SK-N-SH (cell line): ENCODE results near the gene CRTC2. TPM values are rescaled to one million over a fixed set of nuclear protein-coding genes. Genes with fewer than 3 reads are reported as not detected.

Experiments
- CTCF ChIA-PET: fragments of 300-600, 350-600 bp; formaldehyde crosslinking; extraction: SDS; loops from one replicate; lab custom pipeline; 2021; lab: Yijun Ruan, JAX
- POLR2A ChIA-PET: fragments of 350-600 bp; sonication (Branson Sonifier 250); formaldehyde crosslinking; extraction: SDS; loops from one replicate; lab custom pipeline; 2020; ENCODE audit warnings: antibody characterized with exemption, inconsistent platforms; lab: Yijun Ruan, JAX
- DNase-seq: peaks from one replicate; pipeline ENCODE4 v3.0.0; 2012
- H2AFZ ChIP-seq: fragments of 200-600 bp; sonication (generic); 2 replicates; pipeline ENCODE4 v1.8.1; 2016; ENCODE audit warnings: antibody characterized with exemption, mild to moderate bottlenecking, low read depth
- H3F3A ChIP-seq: fragments of 200-600 bp; sonication (generic); replicated peaks from 2 replicates; pipeline ENCODE3; 2016; ENCODE audit warnings: antibody characterized with exemption, mild to moderate bottlenecking; ENCODE audit not compliant: insufficient read depth
- H3K27ac ChIP-seq, 2 experiments: fragments of 200-500 bp in 1 of 2; fragments of 200-600 bp in 1 of 2; sonication (Bioruptor generic) in 1 of 2; sonication (generic), shearing (Covaris generic) in 1 of 2; 2 replicates each; pipeline versions ENCODE4 v1.5.1 to v1.6.1; 2014 to 2016; ENCODE audit warnings: low read depth in 2 of 2, inconsistent platforms in 1 of 2, low read length in 1 of 2, mild to moderate bottlenecking in 1 of 2, mixed read lengths in 1 of 2
- H3K27me3 ChIP-seq: fragments of 200-600 bp; sonication (generic), shearing (Covaris generic); 2 replicates; pipeline ENCODE4 v1.6.1; 2016; ENCODE audit warnings: mixed run types; ENCODE audit not compliant: insufficient read depth
- H3K36me3 ChIP-seq, 2 experiments: fragments of 200-500 bp in 1 of 2; fragments of 200-600 bp in 1 of 2; sonication (Bioruptor generic) in 1 of 2; sonication (generic) in 1 of 2; replicated peaks in 1 of 2; 2 replicates each; pipeline versions ENCODE3 to v1.5.1; 2014 to 2016; ENCODE audit warnings: low read length in 1 of 2, mild to moderate bottlenecking in 1 of 2; ENCODE audit not compliant: insufficient read depth in 2 of 2, control insufficient read depth in 1 of 2
- H3K4me1 ChIP-seq, 2 experiments: fragments of 200-500 bp in 1 of 2; fragments of 200-600 bp in 1 of 2; sonication (Bioruptor generic) in 1 of 2; sonication (generic), shearing (Covaris generic) in 1 of 2; 2 replicates each; pipeline versions ENCODE4 v1.5.1 to v1.6.1; 2014 to 2016; ENCODE audit warnings: low read depth in 1 of 2, low read length in 1 of 2, mixed run types in 1 of 2; ENCODE audit not compliant: insufficient read depth in 2 of 2, control insufficient read depth in 1 of 2
- H3K4me2 ChIP-seq: fragments of 200-600 bp; sonication (generic), shearing (Covaris generic); 2 replicates; pipeline ENCODE4 v1.6.1; 2017; ENCODE audit warnings: mixed run types
- H3K4me3 ChIP-seq, 2 experiments: fragments of 200-500 bp in 1 of 2; fragments of 200-600 bp in 1 of 2; sonication (Bioruptor generic) in 1 of 2; sonication (generic), shearing (Covaris generic) in 1 of 2; 2 replicates each; pipeline versions ENCODE4 v1.5.1 to v1.8.1; 2014 to 2016; ENCODE audit warnings: low read depth in 2 of 2, inconsistent platforms in 1 of 2, low read length in 1 of 2, mild to moderate bottlenecking in 1 of 2, mixed read lengths in 1 of 2, moderate library complexity in 1 of 2
- H3K79me2 ChIP-seq: fragments of 200-600 bp; sonication (generic); 2 replicates; pipeline ENCODE4 v1.8.1; 2017; ENCODE audit warnings: mild to moderate bottlenecking; ENCODE audit not compliant: insufficient read depth
- H3K9ac ChIP-seq: fragments of 200-600 bp; sonication (generic); 2 replicates; pipeline ENCODE4 v1.6.1; 2017; ENCODE audit warnings: mixed run types
- H3K9me2 ChIP-seq: fragments of 200-600 bp; sonication (generic); 2 replicates; pipeline ENCODE4 v1.6.1; 2017; ENCODE audit warnings: mixed run types
- H3K9me3 ChIP-seq: fragments of 200-600 bp; sonication (generic); 2 replicates; pipeline ENCODE4 v1.6.1; 2017; ENCODE audit warnings: mixed run types, mild to moderate bottlenecking, moderate library complexity
- H4K20me1 ChIP-seq: fragments of 200-600 bp; sonication (generic); 2 replicates; pipeline ENCODE4 v1.6.1; 2017; ENCODE audit warnings: mild to moderate bottlenecking, mixed run types; ENCODE audit not compliant: insufficient read depth
- FOXM1 ChIP-seq: IDR thresholded peaks from 2 replicates; pipeline ENCODE4 v1.4.0; 2012; ENCODE audit warnings: low read depth, mild to moderate bottlenecking
- GABPA ChIP-seq: IDR thresholded peaks from 2 replicates; pipeline ENCODE4 v1.4.0; 2012; ENCODE audit warnings: low read depth, mild to moderate bottlenecking
- GATA2 ChIP-seq: sonication (generic); formaldehyde crosslinking; IDR thresholded peaks from 2 replicates; pipeline ENCODE4 v1.5.0; 2020; ENCODE audit warnings: mild to moderate bottlenecking, missing genetic modification reagents
- IRF3 ChIP-seq: fragments of 150-350 bp; IDR thresholded peaks from 2 replicates; pipeline ENCODE4 v1.6.1; 2016; ENCODE audit warnings: mild to moderate bottlenecking, low read depth, low read length
- JUND ChIP-seq: IDR thresholded peaks from 2 replicates; pipeline ENCODE4 v1.4.0; 2012
- MEF2A ChIP-seq: IDR thresholded peaks from 2 replicates; pipeline ENCODE4 v1.4.0; 2012; ENCODE audit warnings: low read depth, borderline replicate concordance
- NFIC ChIP-seq: IDR thresholded peaks from 2 replicates; pipeline ENCODE4 v1.4.0; 2012; ENCODE audit warnings: borderline replicate concordance
- NRF1 ChIP-seq: IDR thresholded peaks from 2 replicates; pipeline ENCODE4 v1.6.1; 2012; ENCODE audit warnings: low read depth, mild to moderate bottlenecking, low read length
- PBX3 ChIP-seq: IDR thresholded peaks from 2 replicates; pipeline ENCODE4; 2012
- REST ChIP-seq: IDR thresholded peaks from 2 replicates; pipeline ENCODE4 v1.6.1; 2012; ENCODE audit warnings: mild to moderate bottlenecking, low read depth, low read length, moderate library complexity
- RXRA ChIP-seq: IDR thresholded peaks from 2 replicates; pipeline ENCODE4 v1.4.0; 2012; ENCODE audit warnings: low read depth, mild to moderate bottlenecking, borderline replicate concordance
- SMC3 ChIP-seq: IDR thresholded peaks from 2 replicates; pipeline ENCODE4 v1.6.1; 2012; ENCODE audit warnings: low read depth, low read length, improper control_type of control experiment
- TEAD4 ChIP-seq: IDR thresholded peaks from 2 replicates; pipeline ENCODE4 v1.4.0; 2012; ENCODE audit warnings: mild to moderate bottlenecking, borderline replicate concordance; ENCODE audit not compliant: insufficient read depth
- USF2 ChIP-seq: fragments of 150-350 bp; IDR thresholded peaks from 2 replicates; pipeline ENCODE4 v1.6.1; 2017; ENCODE audit warnings: antibody characterized with exemption, low read length, low read depth, borderline replicate concordance
- WGBS: methylation state at CpG from one replicate; pipeline ENCODE4 v1.1.6; 2017; ENCODE audit warnings: low lambda C conversion rate; 5-methylcytosine and 5-hydroxymethylcytosine counted together
- polyA plus RNA-seq, 3 experiments: library from polyadenylated mRNA; depleted of rRNA; stranded (reverse); fragments of >200 nt; gene quantifications; 2 replicates each; pipeline ENCODE4 v1.2.3, GENCODE V29; 2012

CRTC2 gene
- polyA plus RNA-seq, 1 of the 3 experiments (the other 2 are of a cell fraction) = 25.5 TPM

- no peaks in the 10 kb centered on the region for H3K9me3 ChIP-seq
- peaks cover 75% of the 10 kb centered on the region for H3K79me2 ChIP-seq
- POLR2A ChIA-PET = interaction anchor here (1.2 to 4.4 kb wide), 3 partner anchors 10 to 11 kb away, joined by 6 to 32 read pairs (median 6); partner anchors contain the start of genes CREB3L4 and DENND4B
- DNase-seq = no peak
- H3K27ac ChIP-seq = peak overlapping the region; percentile 88 to 96; a peak in 3 of 4 replicates
- H3K36me3 ChIP-seq = peaks cover 12 to 39% of the 10 kb centered on the region in 2 experiments
- peaks cover 41% of the 10 kb centered on the region for H4K20me1 ChIP-seq
- no peak for TF ChIP-seq FOXM1
- TF ChIP-seq MEF2A = no peak
- no peak for TF ChIP-seq SMC3
- TF ChIP-seq NRF1 = no peak
- TF ChIP-seq RXRA = no peak
- no peak for TF ChIP-seq PBX3
- TF ChIP-seq REST = no peak
- no peak for TF ChIP-seq TEAD4
- no peak for TF ChIP-seq GATA2 (CRISPR knock-in tag)
- TF ChIP-seq GABPA = no peak
- no peak for TF ChIP-seq USF2
- no peak for TF ChIP-seq IRF3
- no peak for TF ChIP-seq NFIC
- no peak for TF ChIP-seq JUND
- H3K4me3 ChIP-seq = peak overlapping the region; percentile 69 to 95
- CTCF ChIA-PET = interaction anchor here (1.1 to 8.6 kb wide), 7 partner anchors 9 to 162 kb away, joined by 3 to 51 read pairs (median 4); partner anchors contain the start of genes CREB3L4, DENND4B and RAB13
- H3K4me2 ChIP-seq = peak overlapping the region; percentile 82
- H3K27me3 ChIP-seq = no peaks in the 10 kb centered on the region
- H2AFZ ChIP-seq = no peak overlapping the region; the same call in 1 of the 2 replicates
- WGBS = 33% methylated on average over 6 of the region's 6 CpGs
- peaks cover 15% of the 10 kb centered on the region for H3F3A ChIP-seq
- peaks cover 5 to 48% of the 10 kb centered on the region in 2 experiments; a peak in 3 of 4 replicates for H3K4me1 ChIP-seq
- H3K9ac ChIP-seq = peak overlapping the region; percentile 94
- no peaks in the 10 kb centered on the region for H3K9me2 ChIP-seq
These were observed 1.3 kb downstream of the CRTC2 start for GRCh38 chr1:153956997-153957715.
